CD4-positive, alpha-beta T cell treated with Interleukin-4 for 1 hour (primary cell): ENCODE results near the gene OR9Q1.

Experiments used
- DNase-seq, 2 donors: peaks; one replicate each; pipeline ENCODE4 v3.0.0-alpha.2; 2020 to 2022

The OR9Q1 gene

GRCh38 chr11:58039589-58039988 lies 15.9 kb downstream of the OR9Q1 start:
- no peak for DNase-seq

DNA sequence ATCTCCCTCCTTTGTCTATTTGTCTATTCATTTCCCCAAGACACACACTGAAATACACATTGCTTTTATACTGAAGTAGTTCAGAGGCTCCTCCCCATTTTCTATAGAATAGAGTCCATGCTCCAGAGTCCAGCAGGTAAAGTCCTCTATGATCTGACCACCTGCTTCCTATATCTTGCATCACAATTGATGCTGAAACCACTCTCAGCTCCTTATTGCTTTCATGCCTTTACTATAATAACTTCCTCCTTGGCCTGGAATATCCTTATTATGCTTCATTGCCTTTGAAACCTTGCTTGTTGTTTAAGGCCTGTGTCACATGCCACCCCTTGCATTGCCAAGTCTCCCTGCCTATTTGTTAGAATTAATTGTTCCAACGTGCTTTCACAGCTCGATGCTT lies 19.7 kb downstream of the OR9Q1 start:
- DNase-seq, result no peak

DNA sequence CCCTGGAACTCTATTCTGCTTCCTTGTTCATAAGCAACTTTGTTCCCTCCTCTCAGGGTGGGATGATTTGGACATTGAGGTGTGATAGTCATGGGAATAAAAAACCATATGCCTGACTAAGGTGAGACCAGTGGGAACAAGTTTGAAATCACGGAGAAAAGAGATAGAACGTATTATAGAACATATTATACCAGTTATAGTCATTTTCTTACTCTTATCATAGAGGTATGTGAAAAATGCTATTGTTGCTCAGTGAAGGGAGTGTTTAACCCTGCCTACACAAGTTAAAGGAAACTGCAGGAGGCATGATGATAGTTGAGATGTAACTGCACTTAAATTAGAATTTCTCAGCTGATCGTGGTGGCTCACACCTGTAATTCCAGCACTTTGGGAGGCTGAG lies 22.6 kb downstream of the OR9Q1 start:
- DNase-seq, result no peak

DNA sequence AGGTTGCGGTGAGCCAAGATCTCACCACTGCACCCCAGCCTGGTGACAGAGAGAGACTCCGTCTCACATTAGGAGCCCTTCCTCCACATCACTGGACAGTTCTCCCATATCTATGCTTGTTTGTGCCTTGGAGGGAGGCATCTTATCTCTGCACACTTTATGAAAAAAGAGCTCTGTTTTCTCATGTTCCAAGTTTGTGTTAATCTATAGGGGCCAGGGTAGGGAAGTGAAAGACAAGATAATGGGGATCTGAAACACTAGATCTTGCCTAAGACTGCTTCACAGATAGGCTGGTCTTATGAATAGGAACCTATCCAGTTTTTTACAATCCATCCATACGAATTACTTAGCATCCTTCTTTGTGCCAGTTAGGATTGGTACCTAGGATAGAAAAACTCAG lies 24.1 kb downstream of the OR9Q1 start:
- DNase-seq, result no peak

DNA sequence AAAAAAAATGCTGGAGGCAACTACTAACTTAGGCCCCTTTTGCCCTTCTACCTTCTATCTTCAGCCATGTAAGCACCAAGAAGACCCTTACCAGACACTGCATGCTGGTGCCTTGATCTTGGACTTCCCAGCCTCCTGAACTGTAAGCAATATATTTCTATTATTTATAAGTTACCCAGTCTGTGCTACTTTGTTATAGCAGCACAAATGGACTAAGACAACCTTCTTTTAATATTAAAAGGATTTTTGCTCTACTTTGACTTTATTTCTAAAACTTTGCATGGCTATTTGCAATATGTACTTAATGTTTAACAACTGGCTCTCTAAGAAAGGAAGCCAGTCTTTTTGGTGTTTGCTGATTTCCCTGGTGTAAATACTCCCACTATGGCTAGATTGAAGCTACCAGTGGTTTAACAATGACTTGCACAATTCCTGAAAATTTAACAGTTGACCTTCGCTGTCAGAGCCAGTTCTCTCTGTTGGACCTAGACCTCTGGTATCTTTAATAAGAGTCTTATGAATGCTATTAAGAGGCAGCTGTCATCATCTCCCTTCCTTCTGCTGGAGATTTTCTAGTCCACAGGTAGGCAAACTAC lies 32.2 kb downstream of the OR9Q1 start:
- no peak for DNase-seq

- DNase-seq, result no peak
Measured at GRCh38 chr11:58057481-58057880, 33.8 kb downstream of the OR9Q1 start.

GRCh38 chr11:58058276-58059006 lies 34.8 kb downstream of the OR9Q1 start:
- no peak for DNase-seq

GRCh38 chr11:58059007-58059350 lies 35.3 kb downstream of the OR9Q1 start:
- no peak for DNase-seq

DNA sequence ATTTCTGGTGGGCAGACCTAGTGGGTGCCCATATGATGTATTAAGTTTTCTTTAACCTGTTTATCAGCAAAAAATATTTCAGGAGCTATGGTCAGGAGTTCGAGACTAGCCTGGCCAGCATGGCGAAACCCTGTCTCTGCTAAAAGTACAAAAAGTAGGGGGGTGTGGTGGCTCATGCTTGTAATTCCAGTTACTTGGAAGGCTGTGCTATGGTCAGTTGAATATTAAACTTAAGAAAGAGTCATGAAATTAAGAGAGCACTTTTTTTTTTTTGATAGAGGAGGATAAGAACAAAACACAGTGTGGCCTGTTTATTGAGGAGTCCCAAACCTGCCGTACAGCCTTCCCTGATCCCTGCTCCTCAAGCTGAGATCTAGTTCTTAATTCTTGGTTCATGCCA lies 36.9 kb downstream of the OR9Q1 start:
- no peak for DNase-seq

- DNase-seq, result no peak
Measured at GRCh38 chr11:58060939-58061672, 37.4 kb downstream of the OR9Q1 start.

DNA sequence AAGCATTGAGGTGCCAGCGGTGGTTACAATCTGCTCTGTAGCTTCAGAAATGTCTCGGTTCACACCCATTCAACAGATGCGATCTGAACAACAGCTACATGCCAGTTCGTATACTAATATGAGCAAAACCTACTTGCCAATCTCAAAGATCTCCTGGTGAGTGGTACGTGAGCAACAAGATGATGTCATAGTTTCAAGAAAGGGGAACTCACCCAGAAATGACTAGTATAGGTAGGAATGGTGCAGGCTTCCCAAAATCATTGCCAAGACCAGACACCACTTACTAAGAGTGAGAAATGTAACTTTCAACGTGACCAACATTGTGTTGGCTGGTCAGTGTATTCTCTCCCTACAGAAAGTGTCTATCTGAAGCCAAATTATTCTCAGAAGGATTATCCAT lies 38.1 kb downstream of the OR9Q1 start:
- no peak for DNase-seq

DNA sequence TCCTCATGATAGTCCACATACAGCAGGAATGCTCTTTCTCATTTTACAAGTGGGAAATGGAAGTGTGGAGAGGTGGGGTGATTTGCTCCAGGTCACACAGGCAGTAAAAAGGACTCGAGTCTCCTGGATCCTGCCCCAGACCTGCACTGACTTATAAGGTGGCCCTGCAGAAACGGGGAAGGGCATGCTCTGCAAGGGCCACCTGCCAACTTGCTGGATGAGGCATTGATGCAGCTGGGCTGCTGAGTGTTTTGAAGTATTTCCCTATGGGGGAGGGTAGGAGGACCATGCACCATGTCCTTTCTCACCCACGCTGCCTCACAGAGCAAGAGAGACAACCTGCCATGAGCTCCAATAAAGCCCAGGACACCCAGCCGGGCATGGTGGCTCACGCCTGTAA lies 44.0 kb downstream of the OR9Q1 start:
- no peak for DNase-seq

DNA sequence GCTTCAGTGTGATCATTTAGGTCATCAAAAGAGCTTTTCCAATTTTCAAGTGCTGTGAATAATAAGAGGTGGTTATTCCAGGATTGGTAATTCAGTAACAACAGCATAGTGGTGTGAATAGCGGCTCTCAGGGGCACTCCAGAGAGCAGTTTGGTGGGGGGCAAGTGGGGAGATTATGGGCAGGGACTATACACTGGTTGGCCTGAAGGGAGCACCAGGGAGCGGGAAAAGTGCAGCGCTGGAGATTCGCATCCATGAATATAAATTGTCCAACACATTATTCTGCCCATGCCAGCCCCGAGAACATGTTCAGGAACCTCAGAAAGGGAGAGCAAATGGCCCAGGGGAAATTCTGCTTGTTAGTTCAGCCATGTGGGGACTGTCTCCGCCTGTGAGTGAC lies 45.0 kb downstream of the OR9Q1 start:
- no peak for DNase-seq

- no peak for DNase-seq
Measured at GRCh38 chr11:58070585-58070984, 46.9 kb downstream of the OR9Q1 start.

GRCh38 chr11:58075781-58076180 lies 52.1 kb downstream of the OR9Q1 start:
- no peak for DNase-seq

DNA sequence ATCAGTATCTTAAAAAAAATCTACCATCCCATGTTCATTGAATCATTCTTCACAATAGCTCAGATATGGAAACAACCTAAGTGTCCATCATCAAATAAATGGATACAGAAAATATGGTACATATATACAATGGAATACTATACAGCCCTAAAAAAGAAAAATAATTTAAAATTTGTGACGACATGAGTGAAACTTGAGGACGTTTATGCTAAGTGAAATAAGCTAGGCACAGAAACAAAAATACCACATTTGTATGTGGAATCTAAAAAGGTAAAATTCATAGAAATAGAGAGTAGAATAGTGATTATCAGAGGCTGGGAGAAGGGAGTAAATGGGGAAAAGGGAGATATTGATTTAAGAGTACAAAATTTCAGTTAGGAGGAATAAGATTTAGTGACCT lies 62.8 kb downstream of the OR9Q1 start:
- DNase-seq, result no peak

- DNase-seq, result no peak
Measured at GRCh38 chr11:58097437-58097836, 73.8 kb downstream of the OR9Q1 start.

DNA sequence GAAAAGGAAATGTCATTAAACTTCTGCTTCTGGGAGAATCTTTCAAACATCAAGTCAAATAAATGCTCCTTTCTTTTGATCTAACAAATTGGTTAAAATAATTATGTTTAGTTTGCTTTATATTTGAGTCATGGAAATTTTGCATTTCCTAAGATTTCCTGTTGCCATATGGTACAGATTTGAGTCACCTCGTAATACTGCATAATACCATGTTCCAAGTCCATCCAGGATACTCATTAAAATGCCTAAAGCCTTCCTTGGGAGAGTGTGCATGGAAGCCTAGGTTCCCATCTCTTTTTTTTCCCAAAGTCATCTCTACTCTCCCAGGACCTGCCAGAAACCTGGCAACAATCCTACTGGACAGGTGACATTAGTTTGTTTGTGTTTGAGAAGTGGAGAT lies 97.4 kb downstream of the OR9Q1 start:
- DNase-seq, result no peak

DNA sequence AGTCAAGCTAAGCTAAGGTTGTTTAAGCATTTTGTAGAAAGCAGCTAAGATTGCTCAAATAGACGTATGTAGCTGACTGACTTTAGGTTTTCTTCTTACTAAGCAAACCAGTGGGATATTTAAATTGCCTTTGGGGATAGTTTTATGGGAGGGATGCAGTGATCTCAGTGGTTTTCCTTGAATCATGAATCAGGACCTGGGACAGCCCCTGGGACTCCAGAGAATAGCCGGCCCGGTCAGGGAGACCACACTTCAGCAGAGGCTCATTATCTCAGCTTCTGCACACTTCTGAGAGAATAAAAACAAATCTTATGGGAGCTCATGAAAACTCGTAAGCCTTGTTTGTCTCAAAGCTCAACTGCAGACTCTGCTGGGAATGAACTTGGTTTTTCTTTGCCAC lies 101.8 kb downstream of the OR9Q1 start, which contains the start of gene OR9I1:
TSS of gene OR9I1 (minus strand) at position 62 of the 400 bp plus-strand sequence. CDS start 6,086 bp downstream, outside the sequence.
- DNase-seq, result no peak

- no peak for DNase-seq
Measured at GRCh38 chr11:58127350-58127749, 103.7 kb downstream of the OR9Q1 start.

DNA sequence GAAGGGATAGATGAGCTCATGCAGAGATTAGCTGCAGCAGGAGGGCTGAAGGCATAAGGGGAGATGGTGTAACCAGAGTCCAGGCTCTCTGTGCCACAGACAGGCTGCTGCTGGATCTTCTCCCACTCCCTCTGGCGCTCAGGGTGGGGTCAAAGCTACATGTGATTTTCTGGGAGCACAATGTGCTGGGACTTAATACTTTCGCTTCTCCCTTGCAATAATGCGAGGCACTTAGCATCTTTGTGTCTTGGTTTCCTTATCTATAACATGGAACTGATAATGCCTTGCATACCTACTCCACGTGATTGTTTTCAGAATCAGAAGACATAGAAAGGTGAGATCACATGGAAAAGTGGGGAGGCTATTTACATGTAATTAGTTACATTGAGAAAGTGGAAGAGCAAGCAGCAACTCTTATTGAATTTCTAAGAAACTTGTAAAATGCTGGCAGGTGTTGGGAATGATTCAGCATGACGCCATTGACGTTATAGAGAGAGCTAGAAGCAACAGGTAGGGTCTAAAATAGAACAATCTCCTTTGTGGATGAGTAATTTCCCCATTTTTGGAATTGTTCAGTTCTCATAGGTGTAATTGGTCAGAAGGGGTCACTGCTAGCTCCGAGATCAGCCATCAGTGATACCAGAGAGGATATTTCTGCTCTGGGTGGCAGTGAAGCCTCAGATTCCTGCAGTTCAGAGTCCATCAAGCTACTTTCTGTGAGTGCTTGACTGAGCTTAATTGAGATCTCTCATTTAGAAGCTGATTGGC lies 109.8 kb downstream of the OR9Q1 start:
- no peak for DNase-seq

DNA sequence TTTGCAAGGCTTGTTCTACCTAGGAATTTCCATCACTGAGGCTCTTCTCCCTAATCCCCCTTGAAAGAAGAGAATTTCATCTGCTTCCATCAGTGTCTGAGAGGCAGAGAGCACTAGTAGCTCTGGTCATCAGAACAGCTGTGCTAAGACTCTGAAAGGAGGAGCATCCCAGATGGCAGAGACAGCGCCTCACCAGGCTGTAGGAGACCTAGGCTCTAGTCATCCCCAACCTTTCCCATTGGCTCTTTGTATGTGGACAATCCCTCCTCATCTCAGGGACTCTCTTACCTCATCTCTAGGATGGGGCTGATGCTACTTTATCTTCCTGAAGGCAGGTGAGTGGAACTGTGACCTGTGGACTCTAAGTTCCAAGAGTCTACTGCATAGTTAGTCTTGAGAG lies 110.5 kb downstream of the OR9Q1 start:
- DNase-seq, result no peak

DNA sequence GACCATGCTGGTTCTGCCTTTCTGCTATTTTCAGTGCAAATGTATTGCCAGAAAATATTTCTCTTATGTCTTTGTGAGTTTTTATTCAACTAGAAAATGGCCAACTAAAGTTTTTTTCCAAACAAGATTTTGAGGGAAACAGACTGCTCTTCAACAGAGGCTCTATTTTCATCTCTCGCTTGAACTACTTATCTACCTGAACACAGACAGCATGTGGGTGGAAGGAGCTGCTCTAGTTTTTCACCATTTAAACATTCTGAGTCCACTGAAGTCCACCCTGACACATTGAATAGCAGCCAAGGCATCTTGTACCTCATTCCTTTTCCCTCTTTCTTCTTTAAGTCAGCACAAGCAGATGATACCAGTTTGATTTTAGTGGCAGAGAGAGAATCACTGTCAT lies 111.5 kb downstream of the OR9Q1 start:
- no peak for DNase-seq

DNA sequence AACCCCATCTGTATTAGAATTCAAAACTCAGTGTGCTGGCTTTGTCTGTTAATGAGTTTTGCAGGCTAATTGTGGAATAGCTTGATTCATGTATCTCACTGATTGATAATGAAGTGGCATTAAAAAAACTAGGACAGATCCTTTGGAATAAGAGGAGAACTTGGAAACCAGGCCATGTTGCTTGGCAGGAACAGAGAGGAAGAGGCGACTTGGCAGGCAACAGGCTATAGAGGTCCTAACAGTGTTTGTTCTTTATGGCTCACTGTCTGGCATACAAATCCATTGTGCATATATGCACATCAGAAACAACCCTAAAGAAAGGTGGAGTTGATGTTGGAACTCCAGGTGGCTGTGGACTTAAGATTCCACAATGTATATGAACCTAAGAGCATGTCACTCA lies 119.1 kb downstream of the OR9Q1 start:
- DNase-seq, result no peak
